ENCODE results near the gene ENPP3. TPM values are rescaled to one million over a fixed set of nuclear protein-coding genes. Genes with fewer than 3 reads are reported as not detected.

Gene ENPP3
- polyA plus RNA-seq, 1 of the 3 experiments (the other 2 are of a cell fraction): not detected

DNA sequence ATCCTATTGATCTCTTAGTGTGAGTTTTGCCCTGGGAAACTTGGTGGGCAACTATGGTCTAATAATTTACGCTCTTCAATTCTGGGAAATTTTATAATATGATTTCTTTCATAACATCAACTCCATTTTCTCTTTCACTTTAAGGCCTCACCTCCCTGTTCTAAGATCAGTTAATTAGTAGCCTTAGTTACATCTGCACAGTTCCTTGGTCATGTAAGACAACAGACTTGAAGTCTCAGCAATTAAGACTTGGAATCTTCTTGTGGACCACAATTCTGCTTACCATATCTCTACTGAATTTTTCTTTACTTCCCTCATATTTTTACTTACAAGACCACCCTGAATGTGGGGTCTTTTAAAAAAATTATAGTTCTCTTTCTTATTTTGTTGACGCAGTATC is 8.7 kb downstream of the ENPP3 start:
- WGBS (ENCODE audit: low lambda C conversion rate): 6% methylated on average over 2 of the region's 2 CpGs
- CTCF ChIA-PET: no interaction called here

More for the DNA sequence above, 8.7 kb downstream of the ENPP3 start:
- H3K4me1 ChIP-seq (ENCODE audit: control insufficient read depth in 1 of 2, insufficient read depth in 2 of 2, low read depth in 1 of 2, low read length in 1 of 2): no peaks in the 10 kb centered on the region
- H3K9ac ChIP-seq: no peak overlapping the region
- H3K9me2 ChIP-seq: no peaks in the 10 kb centered on the region
- H3F3A ChIP-seq (replicated peaks; ENCODE audit: insufficient read depth): no peaks in the 10 kb centered on the region
- TF ChIP-seq, protein P1, sequence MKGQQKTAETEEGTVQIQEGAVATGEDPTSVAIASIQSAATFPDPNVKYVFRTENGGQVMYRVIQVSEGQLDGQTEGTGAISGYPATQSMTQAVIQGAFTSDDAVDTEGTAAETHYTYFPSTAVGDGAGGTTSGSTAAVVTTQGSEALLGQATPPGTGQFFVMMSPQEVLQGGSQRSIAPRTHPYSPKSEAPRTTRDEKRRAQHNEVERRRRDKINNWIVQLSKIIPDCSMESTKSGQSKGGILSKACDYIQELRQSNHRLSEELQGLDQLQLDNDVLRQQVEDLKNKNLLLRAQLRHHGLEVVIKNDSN (IDR thresholded peaks at IDR 0.05; ENCODE audit: borderline replicate concordance, low read depth): no peak
- TF ChIP-seq YY1 (IDR thresholded peaks at IDR 0.05; ENCODE audit: low read depth): no peak
- TF ChIP-seq EP300 (IDR thresholded peaks at IDR 0.05; ENCODE audit: borderline replicate concordance in 1 of 2, low read depth in 1 of 2, low read length in 1 of 2): no peak
- TF ChIP-seq, protein P2, sequence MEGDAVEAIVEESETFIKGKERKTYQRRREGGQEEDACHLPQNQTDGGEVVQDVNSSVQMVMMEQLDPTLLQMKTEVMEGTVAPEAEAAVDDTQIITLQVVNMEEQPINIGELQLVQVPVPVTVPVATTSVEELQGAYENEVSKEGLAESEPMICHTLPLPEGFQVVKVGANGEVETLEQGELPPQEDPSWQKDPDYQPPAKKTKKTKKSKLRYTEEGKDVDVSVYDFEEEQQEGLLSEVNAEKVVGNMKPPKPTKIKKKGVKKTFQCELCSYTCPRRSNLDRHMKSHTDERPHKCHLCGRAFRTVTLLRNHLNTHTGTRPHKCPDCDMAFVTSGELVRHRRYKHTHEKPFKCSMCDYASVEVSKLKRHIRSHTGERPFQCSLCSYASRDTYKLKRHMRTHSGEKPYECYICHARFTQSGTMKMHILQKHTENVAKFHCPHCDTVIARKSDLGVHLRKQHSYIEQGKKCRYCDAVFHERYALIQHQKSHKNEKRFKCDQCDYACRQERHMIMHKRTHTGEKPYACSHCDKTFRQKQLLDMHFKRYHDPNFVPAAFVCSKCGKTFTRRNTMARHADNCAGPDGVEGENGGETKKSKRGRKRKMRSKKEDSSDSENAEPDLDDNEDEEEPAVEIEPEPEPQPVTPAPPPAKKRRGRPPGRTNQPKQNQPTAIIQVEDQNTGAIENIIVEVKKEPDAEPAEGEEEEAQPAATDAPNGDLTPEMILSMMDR (IDR thresholded peaks at IDR 0.05): no peak
- TF ChIP-seq GATA2 (CRISPR knock-in tag; IDR thresholded peaks at IDR 0.05): no peak
- no peak for TF ChIP-seq FOSL2 (IDR thresholded peaks at IDR 0.05; ENCODE audit: borderline replicate concordance, low read depth)
- no peak for TF ChIP-seq NFIC (IDR thresholded peaks at IDR 0.05; ENCODE audit: borderline replicate concordance)
- TF ChIP-seq RCOR1 (IDR thresholded peaks at IDR 0.05; ENCODE audit: low read length): no peak
- no peak for TF ChIP-seq SMC3 (IDR thresholded peaks at IDR 0.05; ENCODE audit: low read depth, low read length)
- no peak for TF ChIP-seq RXRA (IDR thresholded peaks at IDR 0.05; ENCODE audit: borderline replicate concordance, low read depth)
- TF ChIP-seq, protein P3, sequence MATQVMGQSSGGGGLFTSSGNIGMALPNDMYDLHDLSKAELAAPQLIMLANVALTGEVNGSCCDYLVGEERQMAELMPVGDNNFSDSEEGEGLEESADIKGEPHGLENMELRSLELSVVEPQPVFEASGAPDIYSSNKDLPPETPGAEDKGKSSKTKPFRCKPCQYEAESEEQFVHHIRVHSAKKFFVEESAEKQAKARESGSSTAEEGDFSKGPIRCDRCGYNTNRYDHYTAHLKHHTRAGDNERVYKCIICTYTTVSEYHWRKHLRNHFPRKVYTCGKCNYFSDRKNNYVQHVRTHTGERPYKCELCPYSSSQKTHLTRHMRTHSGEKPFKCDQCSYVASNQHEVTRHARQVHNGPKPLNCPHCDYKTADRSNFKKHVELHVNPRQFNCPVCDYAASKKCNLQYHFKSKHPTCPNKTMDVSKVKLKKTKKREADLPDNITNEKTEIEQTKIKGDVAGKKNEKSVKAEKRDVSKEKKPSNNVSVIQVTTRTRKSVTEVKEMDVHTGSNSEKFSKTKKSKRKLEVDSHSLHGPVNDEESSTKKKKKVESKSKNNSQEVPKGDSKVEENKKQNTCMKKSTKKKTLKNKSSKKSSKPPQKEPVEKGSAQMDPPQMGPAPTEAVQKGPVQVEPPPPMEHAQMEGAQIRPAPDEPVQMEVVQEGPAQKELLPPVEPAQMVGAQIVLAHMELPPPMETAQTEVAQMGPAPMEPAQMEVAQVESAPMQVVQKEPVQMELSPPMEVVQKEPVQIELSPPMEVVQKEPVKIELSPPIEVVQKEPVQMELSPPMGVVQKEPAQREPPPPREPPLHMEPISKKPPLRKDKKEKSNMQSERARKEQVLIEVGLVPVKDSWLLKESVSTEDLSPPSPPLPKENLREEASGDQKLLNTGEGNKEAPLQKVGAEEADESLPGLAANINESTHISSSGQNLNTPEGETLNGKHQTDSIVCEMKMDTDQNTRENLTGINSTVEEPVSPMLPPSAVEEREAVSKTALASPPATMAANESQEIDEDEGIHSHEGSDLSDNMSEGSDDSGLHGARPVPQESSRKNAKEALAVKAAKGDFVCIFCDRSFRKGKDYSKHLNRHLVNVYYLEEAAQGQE (IDR thresholded peaks at IDR 0.05; ENCODE audit: low read depth, low read length): no peak
- TF ChIP-seq, protein P4, sequence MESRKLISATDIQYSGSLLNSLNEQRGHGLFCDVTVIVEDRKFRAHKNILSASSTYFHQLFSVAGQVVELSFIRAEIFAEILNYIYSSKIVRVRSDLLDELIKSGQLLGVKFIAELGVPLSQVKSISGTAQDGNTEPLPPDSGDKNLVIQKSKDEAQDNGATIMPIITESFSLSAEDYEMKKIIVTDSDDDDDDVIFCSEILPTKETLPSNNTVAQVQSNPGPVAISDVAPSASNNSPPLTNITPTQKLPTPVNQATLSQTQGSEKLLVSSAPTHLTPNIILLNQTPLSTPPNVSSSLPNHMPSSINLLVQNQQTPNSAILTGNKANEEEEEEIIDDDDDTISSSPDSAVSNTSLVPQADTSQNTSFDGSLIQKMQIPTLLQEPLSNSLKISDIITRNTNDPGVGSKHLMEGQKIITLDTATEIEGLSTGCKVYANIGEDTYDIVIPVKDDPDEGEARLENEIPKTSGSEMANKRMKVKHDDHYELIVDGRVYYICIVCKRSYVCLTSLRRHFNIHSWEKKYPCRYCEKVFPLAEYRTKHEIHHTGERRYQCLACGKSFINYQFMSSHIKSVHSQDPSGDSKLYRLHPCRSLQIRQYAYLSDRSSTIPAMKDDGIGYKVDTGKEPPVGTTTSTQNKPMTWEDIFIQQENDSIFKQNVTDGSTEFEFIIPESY (IDR thresholded peaks at IDR 0.05; ENCODE audit: borderline replicate concordance, low read depth): no peak
- no peak for TF ChIP-seq MXI1 (IDR thresholded peaks at IDR 0.05; ENCODE audit: low read depth, low read length)
- TF ChIP-seq ELF1 (IDR thresholded peaks at IDR 0.05): no peak
- TF ChIP-seq, protein P5, sequence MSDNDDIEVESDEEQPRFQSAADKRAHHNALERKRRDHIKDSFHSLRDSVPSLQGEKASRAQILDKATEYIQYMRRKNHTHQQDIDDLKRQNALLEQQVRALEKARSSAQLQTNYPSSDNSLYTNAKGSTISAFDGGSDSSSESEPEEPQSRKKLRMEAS (IDR thresholded peaks at IDR 0.05; ENCODE audit: low read depth): no peak
- no peak for TF ChIP-seq NRF1 (IDR thresholded peaks at IDR 0.05; ENCODE audit: low read depth, low read length)
- no peak for TF ChIP-seq SIN3A (IDR thresholded peaks at IDR 0.05; ENCODE audit: borderline replicate concordance, low read depth, low read length)
- TF ChIP-seq, protein P6, sequence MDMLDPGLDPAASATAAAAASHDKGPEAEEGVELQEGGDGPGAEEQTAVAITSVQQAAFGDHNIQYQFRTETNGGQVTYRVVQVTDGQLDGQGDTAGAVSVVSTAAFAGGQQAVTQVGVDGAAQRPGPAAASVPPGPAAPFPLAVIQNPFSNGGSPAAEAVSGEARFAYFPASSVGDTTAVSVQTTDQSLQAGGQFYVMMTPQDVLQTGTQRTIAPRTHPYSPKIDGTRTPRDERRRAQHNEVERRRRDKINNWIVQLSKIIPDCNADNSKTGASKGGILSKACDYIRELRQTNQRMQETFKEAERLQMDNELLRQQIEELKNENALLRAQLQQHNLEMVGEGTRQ (IDR thresholded peaks at IDR 0.05; ENCODE audit: borderline replicate concordance, low read depth, low read length): no peak
- no peak for TF ChIP-seq FOXJ3 (CRISPR knock-in tag; IDR thresholded peaks at IDR 0.05)
- no peak for TF ChIP-seq CHD2 (IDR thresholded peaks at IDR 0.05; ENCODE audit: low read length, partially characterized antibody)
- DNase-seq: no peak
- POLR2A ChIA-PET: no interaction called here
- H3K4me2 ChIP-seq: no peak overlapping the region
- H3K27me3 ChIP-seq (ENCODE audit: insufficient read depth): no peaks in the 10 kb centered on the region
- no peaks in the 10 kb centered on the region for H3K9me3 ChIP-seq
- no peak overlapping the region for H2AFZ ChIP-seq (ENCODE audit: low read depth)
- no peaks in the 10 kb centered on the region for H4K20me1 ChIP-seq (ENCODE audit: insufficient read depth)
- no peaks in the 10 kb centered on the region for H3K79me2 ChIP-seq (ENCODE audit: insufficient read depth)
- H3K4me3 ChIP-seq (ENCODE audit: low read depth in 2 of 2, low read length in 1 of 2): no peak overlapping the region
- H3K27ac ChIP-seq (ENCODE audit: low read depth in 2 of 2, low read length in 1 of 2): no peak overlapping the region
- H3K36me3 ChIP-seq (replicated peaks in 1 of 2; ENCODE audit: control insufficient read depth in 1 of 2, insufficient read depth in 2 of 2, low read length in 1 of 2): no peaks in the 10 kb centered on the region
